GM23338 (cell line): ENCODE data around the gene SPEF1.

ENCODE experiments used
- CTCF ChIP-seq, 2 experiments: fragments of 200-600 bp in 1 of 2; sonication (generic) in 1 of 2; conservative IDR thresholded peaks; 2 replicates each; pipeline versions ENCODE4 v1.5.1 to v1.6.1; 2016 to 2017; ENCODE audit warnings: antibody characterized with exemption in 2 of 2, low read depth in 2 of 2, mild to moderate bottlenecking in 2 of 2, moderate library complexity in 1 of 2
- EZH2 ChIP-seq: fragments of 200-600 bp; sonication (generic); IDR thresholded peaks from one replicate; pipeline ENCODE4 v1.8.0; 2017; ENCODE audit warnings: antibody characterized with exemption, mild to moderate bottlenecking, low read depth; ENCODE audit not compliant: unreplicated experiment
- EZH2phosphoT487 ChIP-seq: fragments of 200-600 bp; sonication (generic); IDR thresholded peaks from one replicate; pipeline ENCODE4 v1.8.1; 2018; ENCODE audit warnings: antibody characterized with exemption; ENCODE audit not compliant: unreplicated experiment
- REST ChIP-seq: IDR thresholded peaks from one replicate; pipeline ENCODE4 v1.6.1; 2018; ENCODE audit warnings: antibody characterized with exemption; ENCODE audit not compliant: unreplicated experiment

GRCh38 chr20:3728876-3729275, 52.4 kb downstream of the SPEF1 start:
- no peak for TF ChIP-seq CTCF (conservative IDR thresholded peaks at IDR 0.05; ENCODE audit: low read depth in 2 of 2)
- TF ChIP-seq REST = no peak
- no peak for TF ChIP-seq EZH2
- no peak for TF ChIP-seq EZH2phosphoT487
